ENCODE data around the gene CCDC83.
"Not testable (repeated sequence)": the region's sequence is repeated elsewhere in the genome, so short reads cannot be mapped to it uniquely, and the experiment has no call there.

CCDC83 gene

DNA sequence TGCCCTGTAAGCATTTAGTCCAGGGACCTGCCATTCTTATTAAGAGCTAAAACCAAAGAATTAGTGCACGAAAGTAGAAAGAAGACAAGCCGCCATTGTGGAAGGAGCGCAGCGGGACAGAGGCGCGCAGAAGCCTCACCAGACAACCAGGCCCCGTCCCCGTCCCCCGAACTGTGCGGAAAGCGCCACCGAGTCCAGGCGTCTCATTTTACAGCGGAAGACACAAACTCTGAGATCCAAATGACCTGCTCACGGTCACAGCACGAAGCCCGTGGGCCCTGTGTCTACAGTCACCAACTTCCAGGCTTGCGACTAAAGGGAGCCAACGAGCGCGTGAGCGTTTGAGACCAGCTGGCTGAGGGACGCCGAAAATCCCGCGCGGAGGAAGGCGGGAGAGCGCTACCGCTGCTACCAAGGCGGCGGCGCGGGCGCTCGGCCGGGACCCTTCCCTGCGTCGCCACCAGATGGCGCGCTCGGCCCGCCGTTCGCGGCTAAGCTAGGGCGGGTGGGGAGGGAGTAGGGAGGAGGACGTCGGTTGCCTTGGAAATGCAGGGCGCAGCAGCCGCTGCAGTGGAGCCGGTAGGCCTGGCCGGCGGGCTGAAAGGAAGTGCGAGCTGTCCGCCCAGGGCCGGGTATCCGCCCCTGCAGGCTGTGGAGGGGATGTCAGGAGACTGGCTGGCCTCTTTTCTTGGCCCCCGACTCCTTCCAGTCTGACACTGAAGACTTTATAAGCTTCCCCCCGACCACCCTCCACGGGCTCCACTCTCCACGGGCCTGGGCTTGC is 434 bp upstream of the CCDC83 start:
- peak; percentile 62 for DNase-seq (ENCODE audit: low read depth)
- H3K4me3 ChIP-seq (ENCODE audit: control insufficient read depth, low read depth, low read length): peak overlapping the region; percentile 73
- TF ChIP-seq, protein P1, sequence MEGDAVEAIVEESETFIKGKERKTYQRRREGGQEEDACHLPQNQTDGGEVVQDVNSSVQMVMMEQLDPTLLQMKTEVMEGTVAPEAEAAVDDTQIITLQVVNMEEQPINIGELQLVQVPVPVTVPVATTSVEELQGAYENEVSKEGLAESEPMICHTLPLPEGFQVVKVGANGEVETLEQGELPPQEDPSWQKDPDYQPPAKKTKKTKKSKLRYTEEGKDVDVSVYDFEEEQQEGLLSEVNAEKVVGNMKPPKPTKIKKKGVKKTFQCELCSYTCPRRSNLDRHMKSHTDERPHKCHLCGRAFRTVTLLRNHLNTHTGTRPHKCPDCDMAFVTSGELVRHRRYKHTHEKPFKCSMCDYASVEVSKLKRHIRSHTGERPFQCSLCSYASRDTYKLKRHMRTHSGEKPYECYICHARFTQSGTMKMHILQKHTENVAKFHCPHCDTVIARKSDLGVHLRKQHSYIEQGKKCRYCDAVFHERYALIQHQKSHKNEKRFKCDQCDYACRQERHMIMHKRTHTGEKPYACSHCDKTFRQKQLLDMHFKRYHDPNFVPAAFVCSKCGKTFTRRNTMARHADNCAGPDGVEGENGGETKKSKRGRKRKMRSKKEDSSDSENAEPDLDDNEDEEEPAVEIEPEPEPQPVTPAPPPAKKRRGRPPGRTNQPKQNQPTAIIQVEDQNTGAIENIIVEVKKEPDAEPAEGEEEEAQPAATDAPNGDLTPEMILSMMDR (IDR thresholded peaks at IDR 0.05; ENCODE audit: control insufficient read depth, insufficient read depth, low read depth, low read length, missing control alignments): peak; percentile 57

DNA sequence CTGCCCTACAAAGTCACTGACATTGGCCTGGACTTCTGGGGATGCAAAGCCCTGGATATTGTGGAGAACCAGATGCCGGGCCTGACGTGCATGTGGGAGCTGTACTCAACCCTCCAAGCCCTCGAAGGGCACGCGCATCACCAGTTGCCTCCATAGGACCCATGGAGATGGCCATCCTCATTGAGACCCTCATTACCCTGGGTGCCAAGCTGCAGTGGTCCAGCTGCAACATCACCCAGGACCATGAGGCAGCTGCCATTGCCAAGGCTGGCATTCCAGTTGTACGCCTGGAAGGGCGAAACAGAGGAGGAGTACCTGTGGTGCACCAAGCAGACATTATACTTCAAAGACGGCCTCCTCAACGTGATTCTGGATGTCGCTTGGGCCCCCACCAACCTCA is 1.9 kb downstream of the CCDC83 start:
- TF ChIP-seq, protein P1 (IDR thresholded peaks at IDR 0.05; ENCODE audit: control insufficient read depth, insufficient read depth, low read depth, low read length, missing control alignments): no peak
- no peak overlapping the region for H3K4me3 ChIP-seq (ENCODE audit: control insufficient read depth, low read depth, low read length)
- DNase-seq (ENCODE audit: low read depth): no peak

DNA sequence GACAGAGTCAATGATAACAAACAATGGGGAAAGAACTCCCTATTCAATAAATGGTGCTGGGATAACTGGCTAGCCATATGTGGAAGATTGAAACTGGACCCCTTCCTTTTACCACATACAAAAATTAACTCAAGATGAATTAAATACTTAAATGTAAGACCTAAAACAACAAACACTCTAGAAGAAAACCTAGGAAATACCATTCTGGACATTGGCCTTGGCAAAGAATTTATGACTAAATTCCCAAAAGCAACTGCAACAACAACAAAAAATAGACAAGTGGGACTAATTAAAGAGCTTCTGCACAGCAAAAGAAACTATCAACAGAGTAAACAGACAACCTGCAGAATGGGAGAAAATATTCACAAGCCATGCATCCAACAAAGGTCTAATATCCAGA is 4.4 kb downstream of the CCDC83 start:
- not testable (repeated sequence) for DNase-seq (ENCODE audit: low read depth); H3K4me3 ChIP-seq (ENCODE audit: control insufficient read depth, low read depth, low read length)

DNA sequence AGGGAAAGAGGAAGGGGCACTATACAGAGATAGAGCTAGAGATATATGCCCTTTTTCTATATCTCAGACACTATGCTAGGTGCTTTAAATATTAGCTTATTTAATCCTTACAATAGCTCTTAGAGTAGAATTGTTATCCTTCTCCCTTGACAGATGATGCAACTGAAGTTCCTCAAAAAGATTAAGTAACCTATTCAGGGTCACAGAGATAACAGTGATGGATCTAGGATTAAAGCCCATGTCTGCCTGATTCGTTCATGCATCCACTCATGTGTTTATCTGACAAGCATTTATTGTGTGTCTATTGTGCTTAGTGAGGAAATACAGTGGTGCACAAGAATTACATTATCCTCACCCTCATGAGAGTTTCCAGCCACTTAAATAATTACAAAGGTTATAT is 8.7 kb downstream of the CCDC83 start:
- TF ChIP-seq, protein P1 (IDR thresholded peaks at IDR 0.05; ENCODE audit: control insufficient read depth, insufficient read depth, low read depth, low read length, missing control alignments): no peak
- DNase-seq (ENCODE audit: low read depth): no peak
- H3K4me3 ChIP-seq (ENCODE audit: control insufficient read depth, low read depth, low read length): no peak overlapping the region

DNA sequence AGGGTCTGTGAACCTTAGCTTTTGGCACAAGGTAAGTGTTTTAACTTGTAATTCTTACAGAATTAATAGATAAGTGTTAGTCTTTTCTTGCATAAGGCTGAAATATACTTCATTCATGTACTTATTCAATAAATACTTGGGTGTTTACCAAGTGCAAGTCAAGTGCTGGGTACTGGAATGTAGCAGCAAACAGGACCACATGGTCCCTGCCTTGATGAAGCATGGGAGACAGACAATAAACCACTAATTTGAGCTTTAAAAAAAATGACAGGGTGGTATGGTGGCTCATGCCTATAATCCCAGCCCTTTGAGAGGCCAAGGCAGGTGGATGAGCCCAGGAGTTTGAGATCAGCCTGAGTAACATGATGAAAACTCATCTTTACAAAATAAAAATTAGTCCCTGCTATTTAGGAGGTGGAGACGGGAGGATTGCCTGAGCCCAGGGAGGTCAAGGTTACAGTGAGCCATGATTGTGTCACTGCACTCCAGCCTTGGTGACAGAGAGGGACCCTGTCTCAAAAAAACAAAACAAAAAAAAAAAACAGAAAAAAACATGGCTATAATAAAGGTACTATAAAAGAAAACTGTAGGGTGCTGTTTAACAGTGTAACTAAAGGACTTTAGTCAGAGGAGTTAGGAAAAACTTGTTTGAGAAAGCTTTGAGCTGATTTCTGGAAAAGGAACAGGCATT is 11.1 kb downstream of the CCDC83 start:
- H3K4me3 ChIP-seq (ENCODE audit: control insufficient read depth, low read depth, low read length): no peak overlapping the region
- TF ChIP-seq, protein P1 (IDR thresholded peaks at IDR 0.05; ENCODE audit: control insufficient read depth, insufficient read depth, low read depth, low read length, missing control alignments): no peak

DNA sequence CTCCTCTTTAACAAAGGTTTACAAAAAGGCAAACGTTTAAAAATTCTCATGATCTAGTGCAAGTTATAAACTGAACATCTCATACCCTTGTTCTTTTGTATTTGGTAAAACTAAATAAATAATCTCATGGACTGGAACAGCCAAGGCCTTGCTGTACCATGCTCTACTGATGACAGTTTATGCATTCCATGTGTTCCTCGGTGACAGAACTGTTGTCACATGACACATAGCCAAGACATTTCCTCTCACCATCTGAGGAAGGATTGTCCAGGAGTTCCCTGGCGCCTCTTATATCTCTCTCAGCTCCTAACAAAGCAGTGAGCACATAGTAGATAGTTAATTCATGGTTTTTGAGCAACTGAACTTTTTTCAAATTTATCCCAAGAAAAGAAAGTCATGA is 12.6 kb downstream of the CCDC83 start:
- TF ChIP-seq, protein P1 (IDR thresholded peaks at IDR 0.05; ENCODE audit: control insufficient read depth, insufficient read depth, low read depth, low read length, missing control alignments): no peak
- DNase-seq (ENCODE audit: low read depth): no peak
- H3K4me3 ChIP-seq (ENCODE audit: control insufficient read depth, low read depth, low read length): no peak overlapping the region

More for the DNA sequence above, 11.1 kb downstream of the CCDC83 start:
- no peak for DNase-seq (ENCODE audit: low read depth)

DNA sequence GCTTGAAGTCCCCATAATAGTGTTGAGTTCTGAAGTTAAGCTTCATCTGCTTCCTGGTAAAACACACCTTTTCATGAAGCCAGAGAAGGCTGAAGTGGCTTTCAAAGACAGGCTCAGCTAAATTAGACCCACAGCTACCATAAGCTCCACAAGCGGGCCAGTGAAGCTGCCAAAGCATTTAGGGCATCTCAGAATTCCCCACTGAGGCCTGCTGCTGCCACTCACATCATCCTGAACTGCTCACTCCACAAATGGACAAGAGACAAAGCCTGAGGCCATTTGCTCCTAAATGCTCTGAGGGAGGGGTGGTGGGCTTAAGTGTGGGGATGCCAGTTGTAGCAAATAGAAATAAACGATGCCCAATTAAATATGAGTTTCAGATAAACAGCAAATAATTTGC is 14.6 kb downstream of the CCDC83 start:
- TF ChIP-seq, protein P1 (IDR thresholded peaks at IDR 0.05; ENCODE audit: control insufficient read depth, insufficient read depth, low read depth, low read length, missing control alignments): no peak
- DNase-seq (ENCODE audit: low read depth): no peak
- H3K4me3 ChIP-seq (ENCODE audit: control insufficient read depth, low read depth, low read length): no peak overlapping the region
